HG03378 (cell line): ENCODE results near the gene SUCNR1.
A peak's percentile ranks its signal among the peaks of the same experiment; 100 is the strongest.
"Not testable (repeated sequence)": the region's sequence is repeated elsewhere in the genome, so short reads cannot be mapped to it uniquely, and the experiment has no call there.

Experiments
- ATAC-seq: cut with Tn5 transposase; IDR thresholded peaks from one replicate; pipeline ENCODE4 v1.9.1; 2021; ENCODE audit warnings: mild to moderate bottlenecking, moderate library complexity; ENCODE audit not compliant: unreplicated experiment

The SUCNR1 gene

GRCh38 chr3:151873398-151873797, at the start of gene SUCNR1:
Gene SUCNR1 (plus strand): TSS chr3:151873643. CDS start chr3:151879893, 6,250 bp downstream.
- ATAC-seq: no peak

GRCh38 chr3:151827816-151828215, 45.6 kb upstream of the SUCNR1 start:
- no peak for ATAC-seq

- ATAC-seq: no peak
Measured at GRCh38 chr3:151835751-151836525, 37.5 kb upstream of the SUCNR1 start.

GRCh38 chr3:151837057-151837456, 36.4 kb upstream of the SUCNR1 start:
- ATAC-seq: no peak

- ATAC-seq: peak; percentile 77
Measured at GRCh38 chr3:151838574-151839312, 34.7 kb upstream of the SUCNR1 start.

GRCh38 chr3:151839313-151839631, 34.2 kb upstream of the SUCNR1 start:
- ATAC-seq: no peak

GRCh38 chr3:151841801-151842200, 31.6 kb upstream of the SUCNR1 start:
- no peak for ATAC-seq

GRCh38 chr3:151843275-151843674, 30.2 kb upstream of the SUCNR1 start:
- no peak for ATAC-seq

- no peak for ATAC-seq
Measured at GRCh38 chr3:151845306-151845905, 28.0 kb upstream of the SUCNR1 start.

GRCh38 chr3:151850065-151850464, 23.4 kb upstream of the SUCNR1 start:
- ATAC-seq: not testable (repeated sequence)

GRCh38 chr3:151852074-151852811, 21.2 kb upstream of the SUCNR1 start:
- no peak for ATAC-seq

GRCh38 chr3:151856118-151856517, 17.3 kb upstream of the SUCNR1 start:
- ATAC-seq: no peak

- ATAC-seq: no peak
Measured at GRCh38 chr3:151856641-151857040, 16.8 kb upstream of the SUCNR1 start.

- no peak for ATAC-seq
Measured at GRCh38 chr3:151859233-151859673, 14.2 kb upstream of the SUCNR1 start.

- ATAC-seq: no peak
Measured at GRCh38 chr3:151859905-151860304, 13.5 kb upstream of the SUCNR1 start.

- no peak for ATAC-seq
Measured at GRCh38 chr3:151863611-151864010, 9.8 kb upstream of the SUCNR1 start.

- no peak for ATAC-seq
Measured at GRCh38 chr3:151864423-151865101, 8.9 kb upstream of the SUCNR1 start.

GRCh38 chr3:151866711-151867410, 6.6 kb upstream of the SUCNR1 start:
- ATAC-seq: no peak

- ATAC-seq: no peak
Measured at GRCh38 chr3:151867666-151868065, 5.8 kb upstream of the SUCNR1 start.

GRCh38 chr3:151869181-151869580, 4.3 kb upstream of the SUCNR1 start:
- no peak for ATAC-seq
